Mesenchymal stem cell (in vitro differentiated cells and primary cell): ENCODE data around the gene HRC.

Experiments used
- DNase-seq: peaks from one replicate; pipeline ENCODE4 v3.0.0-alpha.2; 2013
- H2AFZ ChIP-seq: one replicate; pipeline ENCODE4 v1.6.1; 2013; ENCODE audit warnings: low read depth, mild to moderate bottlenecking, control low read depth, inconsistent platforms, low read length, moderate library complexity
- H2AK5ac ChIP-seq: 2 replicates; pipeline ENCODE4 v1.6.1; 2013; ENCODE audit warnings: low read length, moderate library complexity, mild to moderate bottlenecking, inconsistent platforms; ENCODE audit not compliant: severe bottlenecking
- H2BK120ac ChIP-seq: one replicate; pipeline ENCODE4 v1.6.1; 2013; ENCODE audit warnings: low read depth, mild to moderate bottlenecking, inconsistent platforms, low read length, moderate library complexity
- H2BK12ac ChIP-seq, 2 experiments: one replicate each; pipeline ENCODE4 v1.6.1; 2013; ENCODE audit warnings: inconsistent platforms in 2 of 2, low read length in 2 of 2, mild to moderate bottlenecking in 2 of 2, moderate library complexity in 2 of 2, control low read depth in 1 of 2
- H2BK15ac ChIP-seq: one replicate; pipeline ENCODE4 v1.6.1; 2013; ENCODE audit warnings: mild to moderate bottlenecking, low read depth, inconsistent platforms; ENCODE audit not compliant: poor library complexity, severe bottlenecking
- H2BK5ac ChIP-seq: 2 replicates; pipeline ENCODE4 v1.6.1; 2013; ENCODE audit warnings: low read depth, mild to moderate bottlenecking, low read length, control low read depth, inconsistent platforms; ENCODE audit not compliant: poor library complexity, severe bottlenecking
- H3K14ac ChIP-seq, 2 experiments: one replicate each; pipeline ENCODE4 v1.6.1; 2013; ENCODE audit warnings: inconsistent platforms in 2 of 2, low read length in 2 of 2, control low read depth in 1 of 2, mild to moderate bottlenecking in 1 of 2, moderate library complexity in 1 of 2
- H3K18ac ChIP-seq, 2 experiments: one replicate each; pipeline ENCODE4 v1.6.1; 2013; ENCODE audit warnings: inconsistent platforms in 2 of 2, low read length in 2 of 2, control low read depth in 1 of 2, low read depth in 1 of 2, mild to moderate bottlenecking in 1 of 2
- H3K23ac ChIP-seq, 2 experiments: one replicate each; pipeline ENCODE4 v1.6.1; 2013; ENCODE audit warnings: inconsistent platforms in 2 of 2, low read length in 2 of 2, mild to moderate bottlenecking in 2 of 2, moderate library complexity in 2 of 2, control low read depth in 1 of 2
- H3K27ac ChIP-seq: 2 replicates; pipeline ENCODE4 v1.5.1; 2013; ENCODE audit warnings: mild to moderate bottlenecking, moderate library complexity, low read length, control low read depth, inconsistent platforms; ENCODE audit not compliant: poor library complexity, severe bottlenecking
- H3K27me3 ChIP-seq, 2 experiments: 2 replicates each; pipeline versions ENCODE4 v1.6.1 to v1.7.0; 2013; ENCODE audit warnings: low read length in 2 of 2, mild to moderate bottlenecking in 2 of 2, moderate library complexity in 2 of 2, control low read depth in 1 of 2, inconsistent platforms in 1 of 2; ENCODE audit not compliant: control insufficient read depth in 1 of 2, insufficient read depth in 1 of 2
- H3K36me3 ChIP-seq, 2 experiments: 2 replicates each; pipeline versions ENCODE4 v1.6.1 to v1.7.0; 2013; ENCODE audit warnings: low read length in 2 of 2, control low read depth in 1 of 2, inconsistent platforms in 1 of 2, low read depth in 1 of 2, mild to moderate bottlenecking in 1 of 2; ENCODE audit not compliant: insufficient read depth in 2 of 2, control insufficient read depth in 1 of 2
- H3K4ac ChIP-seq, 2 experiments: one replicate each; pipeline ENCODE4 v1.6.1; 2013; ENCODE audit warnings: inconsistent platforms in 2 of 2, low read length in 2 of 2, mild to moderate bottlenecking in 2 of 2, moderate library complexity in 2 of 2, control low read depth in 1 of 2, low read depth in 1 of 2
- H3K4me1 ChIP-seq: 2 replicates; pipeline ENCODE4 v1.6.1; 2013; ENCODE audit warnings: low read depth, low read length, control low read depth; ENCODE audit not compliant: control insufficient read depth, insufficient read depth
- H3K4me2 ChIP-seq: 2 replicates; pipeline ENCODE4 v1.6.1; 2013; ENCODE audit warnings: low read length, mild to moderate bottlenecking, inconsistent platforms; ENCODE audit not compliant: poor library complexity, severe bottlenecking
- H3K4me3 ChIP-seq, 2 experiments: 2 replicates each; pipeline versions ENCODE4 v1.5.1 to v1.7.0; 2013; ENCODE audit warnings: low read length in 2 of 2, mild to moderate bottlenecking in 2 of 2, control low read depth in 1 of 2, low read depth in 1 of 2; ENCODE audit not compliant: insufficient read depth in 1 of 2
- H3K79me1 ChIP-seq: replicated peaks from 2 replicates; pipeline ENCODE4 v1.6.1; 2013; ENCODE audit warnings: mild to moderate bottlenecking, control low read depth, low read length, inconsistent platforms; ENCODE audit not compliant: poor library complexity, severe bottlenecking
- H3K9ac ChIP-seq: 2 replicates; pipeline ENCODE4 v1.7.0; 2013; ENCODE audit warnings: mild to moderate bottlenecking, low read length, moderate library complexity
- H3K9me3 ChIP-seq: 2 replicates; pipeline ENCODE4 v1.7.0; 2013; ENCODE audit warnings: mild to moderate bottlenecking, low read length; ENCODE audit not compliant: control insufficient read depth
- H4K8ac ChIP-seq: one replicate; pipeline ENCODE4 v1.6.1; 2013; ENCODE audit warnings: inconsistent platforms, mild to moderate bottlenecking, low read length, moderate library complexity
- H4K91ac ChIP-seq: one replicate; pipeline ENCODE4 v1.6.1; 2013; ENCODE audit warnings: mild to moderate bottlenecking, low read length, inconsistent platforms
- WGBS: methylation state at CpG from one replicate; pipeline ENCODE4 v1.1.7; 2013; ENCODE audit warnings: mixed read lengths; 5-methylcytosine and 5-hydroxymethylcytosine counted together

Gene HRC

GRCh38 chr19:49130325-49130724 is 24.9 kb downstream of the HRC start:
- DNase-seq: no peak
- H2AK5ac ChIP-seq: no peak overlapping the region
- H3K18ac ChIP-seq: no peak overlapping the region
- H4K91ac ChIP-seq: no peak overlapping the region
- H3K4me2 ChIP-seq: no peak overlapping the region
- H3K23ac ChIP-seq: no peak overlapping the region
- peaks cover 0 to 5% of the 10 kb centered on the region in 2 experiments for H3K36me3 ChIP-seq
- H2AFZ ChIP-seq: no peak overlapping the region
- no peak overlapping the region for H3K4me3 ChIP-seq
- H3K27ac ChIP-seq: no peak overlapping the region
- H3K4ac ChIP-seq: no peak overlapping the region
- H4K8ac ChIP-seq: no peak overlapping the region
- WGBS: 96% methylated on average over 24 of the region's 24 CpGs
- H2BK12ac ChIP-seq: peak overlapping the region in 1 of 2 experiments; percentile 26
- peaks cover 2% of the 10 kb centered on the region for H3K79me1 ChIP-seq
- H3K27me3 ChIP-seq: peaks cover 3 to 35% of the 10 kb centered on the region in 2 experiments
- H2BK5ac ChIP-seq: no peak overlapping the region
- H3K14ac ChIP-seq: peak overlapping the region in 1 of 2 experiments; percentile 45
- H3K9ac ChIP-seq: no peak overlapping the region
- H2BK120ac ChIP-seq: no peak overlapping the region
- H2BK15ac ChIP-seq: no peak overlapping the region
- H3K4me1 ChIP-seq: peaks cover 11% of the 10 kb centered on the region
- no peaks in the 10 kb centered on the region for H3K9me3 ChIP-seq

GRCh38 chr19:49129238-49129583 is 26.0 kb downstream of the HRC start:
- WGBS: 84% methylated on average over 16 of the region's 16 CpGs
- Histone ChIP-seq H2BK15ac (no peak overlapping the region), H3K18ac (no peak overlapping the region), H3K27me3 (peaks cover 5 to 33% of the 10 kb centered on the region in 2 experiments), H3K79me1 (peaks cover 2% of the 10 kb centered on the region), H3K14ac (no peak overlapping the region), H3K4ac (no peak overlapping the region), H3K4me2 (no peak overlapping the region), H3K4me1 (peaks cover 11% of the 10 kb centered on the region), H4K8ac (peak overlapping the region; percentile 6), H3K36me3 (peaks cover 0 to 5% of the 10 kb centered on the region in 2 experiments), H4K91ac (no peak overlapping the region), H3K9me3 (no peaks in the 10 kb centered on the region), H3K27ac (no peak overlapping the region), H3K23ac (no peak overlapping the region), H2BK5ac (no peak overlapping the region), H3K9ac (no peak overlapping the region), H3K4me3 (no peak overlapping the region), H2AFZ (no peak overlapping the region), H2AK5ac (no peak overlapping the region), H2BK12ac (no peak overlapping the region), H2BK120ac (no peak overlapping the region)
- no peak for DNase-seq

- Histone ChIP-seq H3K4ac (peak overlapping the region in 1 of 2 experiments; percentile 56), H3K18ac (no peak overlapping the region), H3K14ac (no peak overlapping the region), H4K91ac (no peak overlapping the region), H3K4me3 (no peak overlapping the region), H3K27ac (no peak overlapping the region), H3K36me3 (peaks cover 0 to 5% of the 10 kb centered on the region in 2 experiments), H3K4me2 (no peak overlapping the region), H3K9me3 (no peaks in the 10 kb centered on the region), H2BK5ac (no peak overlapping the region), H2AFZ (no peak overlapping the region), H2AK5ac (no peak overlapping the region), H4K8ac (peak overlapping the region; percentile 6), H3K79me1 (peaks cover 2% of the 10 kb centered on the region), H3K9ac (no peak overlapping the region), H3K23ac (no peak overlapping the region), H2BK15ac (no peak overlapping the region), H3K4me1 (peaks cover 11% of the 10 kb centered on the region), H2BK12ac (no peak overlapping the region), H2BK120ac (no peak overlapping the region), H3K27me3 (peaks cover 5 to 29% of the 10 kb centered on the region in 2 experiments)
- WGBS: 81% methylated on average over 15 of the region's 15 CpGs
- no peak for DNase-seq
These were observed 26.5 kb downstream of the HRC start for GRCh38 chr19:49128545-49129237.

- Histone ChIP-seq H3K14ac (peak overlapping the region in 1 of 2 experiments; percentile 78), H2BK12ac (peak overlapping the region in 1 of 2 experiments; percentile 61), H4K91ac (peak overlapping the region; percentile 90), H3K4ac (peak overlapping the region; percentile 77 to 89), H3K4me1 (peaks cover 8% of the 10 kb centered on the region), H3K36me3 (peaks cover 0 to 5% of the 10 kb centered on the region in 2 experiments), H3K23ac (no peak overlapping the region), H2AK5ac (peak overlapping the region; percentile 87), H3K9me3 (no peaks in the 10 kb centered on the region), H3K4me2 (peak overlapping the region; percentile 87), H3K9ac (no peak overlapping the region), H3K27me3 (peaks cover 5 to 24% of the 10 kb centered on the region in 2 experiments), H3K18ac (peak overlapping the region; percentile 81 to 85), H3K79me1 (peaks cover 2% of the 10 kb centered on the region), H2BK15ac (peak overlapping the region; percentile 44), H2BK120ac (no peak overlapping the region), H3K27ac (no peak overlapping the region), H3K4me3 (peak overlapping the region; percentile 51 to 54), H2BK5ac (no peak overlapping the region), H2AFZ (peak overlapping the region; percentile 97), H4K8ac (peak overlapping the region; percentile 66)
- WGBS: 5% methylated on average over 60 of the region's 63 CpGs
- DNase-seq: peak; percentile 98
These were observed 27.3 kb downstream of the HRC start for GRCh38 chr19:49127674-49128544.
